ENCODE measurements around the gene DSCAML1. TPM values are rescaled to one million over a fixed set of nuclear protein-coding genes. Genes with fewer than 3 reads are reported as not detected.

DSCAML1 gene
- total RNA-seq, 1 experiment from 2014 or later = not detected

GRCh38 chr11:117441146-117441975 is 355.7 kb downstream of the DSCAML1 start:
- no peak for DNase-seq (ENCODE audit: extremely low read depth, low read depth)

- DNase-seq (ENCODE audit: extremely low read depth, low read depth) = no peak
Measured at GRCh38 chr11:117440258-117440657, 356.8 kb downstream of the DSCAML1 start.

GRCh38 chr11:117439256-117439655 is 357.8 kb downstream of the DSCAML1 start:
- DNase-seq (ENCODE audit: extremely low read depth, low read depth) = no peak

GRCh38 chr11:117438371-117439000 is 358.5 kb downstream of the DSCAML1 start:
- no peak for DNase-seq (ENCODE audit: extremely low read depth, low read depth)

- DNase-seq (ENCODE audit: extremely low read depth, low read depth) = no peak
Measured at GRCh38 chr11:117437791-117438130, 359.3 kb downstream of the DSCAML1 start.

- DNase-seq (ENCODE audit: extremely low read depth, low read depth) = no peak
Measured at GRCh38 chr11:117437041-117437790, 359.8 kb downstream of the DSCAML1 start.

GRCh38 chr11:117435326-117435725 is 361.7 kb downstream of the DSCAML1 start:
- DNase-seq (ENCODE audit: extremely low read depth, low read depth) = no peak

- DNase-seq (ENCODE audit: extremely low read depth, low read depth) = no peak
Measured at GRCh38 chr11:117434481-117434880, 362.5 kb downstream of the DSCAML1 start.

GRCh38 chr11:117433717-117434116 is 363.3 kb downstream of the DSCAML1 start:
- DNase-seq (ENCODE audit: extremely low read depth, low read depth) = no peak

GRCh38 chr11:117431436-117431835 is 365.6 kb downstream of the DSCAML1 start:
- DNase-seq (ENCODE audit: extremely low read depth, low read depth) = no peak

- no peak for DNase-seq (ENCODE audit: extremely low read depth, low read depth)
Measured at GRCh38 chr11:117430293-117430955, 366.6 kb downstream of the DSCAML1 start.

GRCh38 chr11:117428856-117429229 is 368.2 kb downstream of the DSCAML1 start:
- DNase-seq (ENCODE audit: extremely low read depth, low read depth) = no peak

GRCh38 chr11:117428186-117428855 is 368.7 kb downstream of the DSCAML1 start:
- no peak for DNase-seq (ENCODE audit: extremely low read depth, low read depth)

GRCh38 chr11:117427356-117427874 is 369.6 kb downstream of the DSCAML1 start:
- no peak for DNase-seq (ENCODE audit: extremely low read depth, low read depth)

GRCh38 chr11:117426941-117427340 is 370.1 kb downstream of the DSCAML1 start:
- no peak for DNase-seq (ENCODE audit: extremely low read depth, low read depth)

GRCh38 chr11:117426297-117426685 is 370.7 kb downstream of the DSCAML1 start:
- DNase-seq (ENCODE audit: extremely low read depth, low read depth) = peak; percentile 33

GRCh38 chr11:117425679-117426296 is 371.2 kb downstream of the DSCAML1 start:
- no peak for DNase-seq (ENCODE audit: extremely low read depth, low read depth)

- DNase-seq (ENCODE audit: extremely low read depth, low read depth) = no peak
Measured at GRCh38 chr11:117424781-117425180, 372.2 kb downstream of the DSCAML1 start.

GRCh38 chr11:117423046-117423575 is 373.9 kb downstream of the DSCAML1 start:
- DNase-seq (ENCODE audit: extremely low read depth, low read depth) = no peak

- DNase-seq (ENCODE audit: extremely low read depth, low read depth) = no peak
Measured at GRCh38 chr11:117421476-117421875, 375.5 kb downstream of the DSCAML1 start.

All from NCI-H460 (cell line).